Right kidney (tissue), 1 donor: ENCODE measurements around the gene FAM174B.

Source experiments
- DNase-seq: peaks from one replicate; pipeline ENCODE4 v3.0.0-alpha.2; 2016

FAM174B gene

DNA sequence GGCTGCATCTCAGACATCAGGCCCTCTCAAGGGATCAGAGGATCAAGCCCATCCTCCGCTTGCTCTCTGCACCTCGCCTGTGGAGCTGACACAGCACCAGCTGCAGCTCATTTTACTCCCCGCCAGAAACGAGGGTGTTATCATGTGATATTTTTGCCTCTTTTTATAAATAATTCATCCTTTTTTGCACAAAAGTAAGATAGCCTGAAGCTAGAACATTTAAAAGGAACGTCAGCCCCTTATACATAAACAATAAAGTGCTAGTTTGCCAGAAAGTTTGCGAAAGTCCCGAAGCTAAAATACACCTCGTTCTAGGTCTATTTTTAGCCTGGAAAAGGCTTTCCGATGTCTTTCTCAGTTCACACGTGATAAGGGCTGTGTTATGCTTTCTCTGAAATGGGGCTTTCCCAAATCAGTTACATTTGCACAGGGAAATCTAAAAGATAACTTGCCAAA lies 9.6 kb upstream of the FAM174B start:
- DNase-seq, result no peak

DNA sequence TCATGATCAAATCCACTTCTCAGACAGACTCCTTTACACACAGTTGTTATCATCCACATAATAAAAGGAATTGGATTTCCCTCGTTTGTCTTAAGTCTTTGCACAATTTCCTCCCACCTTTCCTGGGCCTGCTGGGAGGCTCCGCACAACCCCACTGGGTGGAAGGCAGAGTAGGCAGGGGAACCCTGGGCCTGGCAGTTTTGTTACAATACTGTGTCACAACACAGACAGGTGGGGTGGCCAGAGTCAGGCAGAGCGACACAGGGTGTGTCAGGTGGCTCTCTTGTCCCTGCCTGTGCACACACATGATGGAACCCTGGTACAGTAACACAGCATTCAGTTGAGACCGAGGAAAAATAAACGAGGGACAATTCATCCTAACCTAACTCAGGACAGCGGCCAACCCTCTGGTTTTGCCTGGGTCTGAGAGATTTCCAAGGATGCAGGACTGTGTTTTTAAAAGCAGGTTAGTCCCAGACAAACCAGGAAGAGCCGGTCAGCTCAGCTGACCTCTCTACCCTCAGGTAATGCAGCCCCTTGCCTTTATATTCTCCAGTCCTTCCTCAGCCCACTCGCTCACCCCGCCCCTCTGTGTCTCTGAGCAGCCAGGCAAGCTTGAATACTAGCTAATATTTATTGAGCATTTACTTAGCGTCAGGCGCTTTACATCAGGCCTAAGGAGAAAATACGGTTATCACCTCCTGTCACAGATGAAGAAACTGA lies 8.8 kb upstream of the FAM174B start:
- no peak for DNase-seq

DNA sequence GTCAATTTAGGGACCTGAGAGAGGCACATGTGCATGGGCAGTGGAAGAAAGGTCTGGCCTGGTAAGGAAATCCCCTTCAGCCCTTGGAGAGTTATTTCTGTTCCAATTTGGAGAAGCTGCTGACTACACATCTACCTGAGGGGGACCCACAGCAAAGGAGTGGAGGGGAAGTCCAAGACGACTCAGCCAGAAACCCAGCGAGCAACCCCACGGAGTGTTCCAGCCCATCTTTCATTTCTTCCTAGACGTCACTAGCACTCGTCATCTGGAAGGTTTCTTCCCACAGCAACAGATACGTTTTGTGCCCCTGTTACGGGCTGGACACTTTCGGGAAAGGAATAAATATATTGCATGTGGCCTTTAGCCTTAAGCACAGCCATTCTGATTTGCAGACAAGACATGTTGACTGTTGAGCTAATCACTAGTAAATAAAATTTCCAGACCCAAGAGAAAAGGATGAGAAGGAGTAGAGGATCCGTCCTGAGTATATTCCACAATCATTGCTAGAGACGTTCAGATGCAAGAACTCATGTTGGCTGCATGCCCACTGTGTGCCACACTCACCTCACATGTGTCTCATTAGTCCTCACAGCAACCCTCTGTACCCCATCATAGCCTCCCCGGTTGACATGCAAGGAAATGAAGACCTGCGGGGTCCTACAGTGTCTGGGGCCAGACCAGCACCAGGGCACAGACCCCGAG lies 7.8 kb upstream of the FAM174B start:
- no peak for DNase-seq

DNA sequence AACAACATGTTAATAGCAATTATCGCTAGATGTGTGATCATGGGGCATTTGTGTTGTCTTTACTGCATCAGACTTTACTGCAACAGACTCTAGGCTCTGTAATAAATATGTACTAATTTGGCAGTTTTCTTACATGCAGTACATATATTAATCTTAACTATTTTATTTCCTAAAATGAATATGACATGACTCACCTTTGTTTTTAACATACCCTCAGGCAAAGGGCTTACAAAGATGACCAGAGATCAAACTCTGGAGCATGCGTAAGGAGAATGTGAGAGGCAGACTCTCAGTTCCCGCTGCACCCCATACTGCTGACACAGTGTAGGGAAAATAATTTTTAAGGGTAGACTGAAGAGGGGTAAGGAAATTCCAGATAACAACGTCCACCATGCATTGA lies 7.2 kb upstream of the FAM174B start:
- no peak for DNase-seq

DNA sequence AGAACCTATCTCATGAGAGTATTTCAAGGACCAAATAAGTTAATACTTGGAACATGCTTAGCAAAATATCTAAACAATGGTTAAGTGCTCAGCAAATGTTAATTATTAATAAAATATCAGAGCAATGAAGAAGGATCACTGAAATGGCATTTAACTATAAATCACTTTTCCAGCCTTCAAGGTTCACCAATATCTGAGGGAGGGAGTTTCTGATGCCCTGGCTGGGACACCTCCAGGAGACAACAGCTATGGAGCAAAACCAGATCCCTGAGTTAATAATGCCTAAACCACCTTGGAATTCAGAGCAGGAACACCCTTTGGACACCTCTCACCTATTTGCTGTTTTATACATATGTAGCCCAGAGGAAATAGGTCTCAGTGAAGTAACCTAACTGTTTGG lies 6.4 kb upstream of the FAM174B start:
- no peak for DNase-seq

DNA sequence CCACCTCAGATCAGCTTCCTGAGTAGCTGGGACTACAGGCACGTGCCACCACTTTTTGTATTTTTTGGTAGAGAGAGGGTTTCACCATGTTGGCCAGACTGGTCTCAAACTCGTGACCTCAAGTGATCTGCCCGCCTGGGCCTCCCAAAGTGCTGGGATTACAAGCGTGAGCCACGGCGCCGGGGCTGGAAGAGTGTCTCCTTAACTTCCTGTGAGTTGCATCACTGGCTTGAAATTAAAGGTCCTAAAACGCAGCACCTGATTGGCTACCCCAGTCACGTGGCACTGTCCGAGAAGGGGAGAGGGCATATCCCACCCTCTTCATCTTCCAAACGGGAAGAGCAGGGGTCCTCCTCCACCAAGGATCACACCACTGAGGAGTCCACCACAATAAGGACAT lies 5.5 kb upstream of the FAM174B start:
- no peak for DNase-seq

DNA sequence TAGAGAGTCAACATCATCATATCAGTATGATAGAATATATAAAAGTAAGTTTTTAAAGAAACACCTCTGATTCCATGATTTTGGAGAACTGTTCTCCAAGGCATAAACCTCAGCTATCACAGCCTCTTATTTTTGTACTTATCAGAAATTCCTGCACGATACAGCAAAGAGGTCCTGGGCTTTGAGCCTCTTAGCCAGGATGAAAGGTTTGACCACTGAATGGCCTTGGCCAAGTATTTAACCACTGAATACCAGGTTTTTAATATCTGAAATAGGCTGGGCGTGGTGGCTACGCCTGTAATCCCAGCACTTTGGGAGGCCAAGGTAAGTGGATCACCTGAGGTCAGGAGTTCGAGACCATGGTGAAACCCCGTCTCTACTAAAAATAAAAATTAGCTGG lies 1.9 kb upstream of the FAM174B start:
- no peak for DNase-seq

DNA sequence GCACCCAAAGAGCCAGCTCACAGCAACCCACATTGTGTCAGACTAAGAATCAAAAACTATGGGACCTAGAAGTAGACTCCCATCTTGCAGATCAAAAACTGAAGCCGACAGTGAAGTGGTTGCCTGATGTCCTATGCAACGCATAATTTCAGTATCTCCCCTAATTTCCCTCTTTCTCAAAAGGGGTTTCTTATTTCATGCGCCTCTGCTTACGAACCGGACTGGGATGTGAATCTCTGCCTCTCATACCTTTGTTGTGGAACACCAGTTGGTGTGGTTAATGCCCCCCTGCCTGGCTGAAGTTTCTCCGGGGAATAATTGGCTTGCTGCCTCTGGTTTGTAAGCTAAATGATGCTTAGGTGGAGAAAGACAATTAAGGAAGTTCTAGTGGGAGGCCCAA lies 514 bp upstream of the FAM174B start:
- no peak for DNase-seq

DNA sequence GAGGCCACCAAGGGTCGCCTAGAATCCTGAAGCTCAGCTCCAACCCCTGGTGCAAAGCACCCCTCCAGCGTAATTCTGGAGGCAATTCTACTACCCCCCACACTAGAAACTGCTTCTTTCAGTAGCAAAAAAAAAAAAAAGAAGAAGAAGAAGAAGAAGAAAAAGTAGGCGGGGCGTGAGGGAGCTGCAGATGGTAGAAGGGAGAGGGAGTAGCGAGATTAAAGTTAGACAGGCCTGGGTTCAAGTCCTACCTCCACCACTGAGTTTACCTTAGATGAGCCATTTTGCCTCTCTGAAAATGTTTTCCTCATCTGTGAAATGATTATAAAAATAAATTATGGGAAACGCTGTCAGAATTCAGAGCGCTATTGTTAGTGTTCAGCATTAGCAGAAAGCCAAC lies 913 bp downstream of the FAM174B start:
- DNase-seq, result no peak

DNA sequence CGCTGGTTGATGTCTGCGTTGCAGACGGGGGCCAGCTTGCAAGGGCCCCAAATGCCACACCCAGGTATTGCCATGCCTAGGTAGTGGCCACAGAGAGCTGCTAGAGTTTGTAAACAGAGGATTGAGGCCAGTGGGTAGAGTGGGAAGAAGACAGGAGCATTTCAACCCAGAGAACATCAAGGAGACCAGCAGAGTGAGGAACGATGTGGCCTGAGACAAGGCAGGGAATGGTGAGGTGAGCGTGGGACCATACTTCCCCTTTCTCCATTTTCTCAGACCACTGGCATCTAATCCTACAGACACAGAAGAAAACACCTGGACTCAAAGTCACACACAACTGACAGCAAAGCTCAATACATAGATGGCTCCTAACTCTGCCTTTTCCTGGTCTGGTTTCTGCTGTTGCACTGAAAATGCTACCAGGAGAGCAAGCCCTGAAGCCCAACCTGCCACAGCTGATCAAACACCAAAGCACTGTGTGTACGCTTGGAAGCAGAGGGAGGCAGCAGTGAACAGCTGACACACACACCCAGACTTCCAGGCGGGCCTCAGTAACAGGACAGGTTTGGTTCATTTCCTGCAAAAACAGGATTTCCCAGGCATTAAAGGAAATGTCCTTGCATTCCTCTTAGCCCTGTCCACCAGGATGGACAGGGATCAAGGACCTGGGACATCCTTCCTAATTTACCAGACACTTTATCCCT lies 1.6 kb downstream of the FAM174B start:
- peak; percentile 54 for DNase-seq

DNA sequence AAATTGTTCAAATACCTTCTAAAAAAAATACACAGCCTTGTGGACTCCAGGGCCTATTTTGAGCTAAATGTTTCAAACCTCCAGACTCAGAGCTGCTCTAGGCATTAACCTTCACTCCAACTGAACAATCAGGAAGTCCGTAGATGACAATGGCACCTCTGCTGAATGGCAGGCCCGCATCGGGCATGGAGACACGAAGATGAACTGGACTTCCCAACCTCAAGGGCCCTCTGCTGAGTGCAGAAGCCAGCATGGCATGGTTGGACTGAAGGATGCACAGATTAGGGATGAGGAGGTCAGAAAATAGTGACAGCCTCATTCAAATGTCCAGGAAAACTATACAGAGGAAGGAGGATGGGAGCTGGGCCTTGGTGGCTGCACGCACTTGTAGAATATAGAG lies 2.2 kb downstream of the FAM174B start:
- no peak for DNase-seq

DNA sequence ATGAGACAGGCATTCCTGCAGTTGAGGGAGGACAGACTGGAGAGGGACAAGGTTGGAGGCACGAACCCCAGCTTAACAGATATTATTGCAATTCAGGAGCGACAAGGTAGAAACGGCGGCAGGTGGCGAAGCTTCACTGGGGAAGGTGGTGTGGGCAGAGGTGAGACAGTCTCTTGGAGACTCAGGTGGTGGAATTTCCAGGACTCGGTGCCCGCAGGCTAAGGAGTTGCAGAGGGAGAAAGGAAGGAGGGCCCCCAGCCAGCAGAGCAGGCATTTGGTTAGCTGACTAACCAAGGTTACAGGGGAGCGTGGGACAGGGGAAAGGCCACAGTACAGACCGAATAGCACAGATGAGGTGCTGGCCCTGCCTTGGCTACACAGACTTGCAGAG lies 3.0 kb downstream of the FAM174B start:
- DNase-seq, result no peak

DNA sequence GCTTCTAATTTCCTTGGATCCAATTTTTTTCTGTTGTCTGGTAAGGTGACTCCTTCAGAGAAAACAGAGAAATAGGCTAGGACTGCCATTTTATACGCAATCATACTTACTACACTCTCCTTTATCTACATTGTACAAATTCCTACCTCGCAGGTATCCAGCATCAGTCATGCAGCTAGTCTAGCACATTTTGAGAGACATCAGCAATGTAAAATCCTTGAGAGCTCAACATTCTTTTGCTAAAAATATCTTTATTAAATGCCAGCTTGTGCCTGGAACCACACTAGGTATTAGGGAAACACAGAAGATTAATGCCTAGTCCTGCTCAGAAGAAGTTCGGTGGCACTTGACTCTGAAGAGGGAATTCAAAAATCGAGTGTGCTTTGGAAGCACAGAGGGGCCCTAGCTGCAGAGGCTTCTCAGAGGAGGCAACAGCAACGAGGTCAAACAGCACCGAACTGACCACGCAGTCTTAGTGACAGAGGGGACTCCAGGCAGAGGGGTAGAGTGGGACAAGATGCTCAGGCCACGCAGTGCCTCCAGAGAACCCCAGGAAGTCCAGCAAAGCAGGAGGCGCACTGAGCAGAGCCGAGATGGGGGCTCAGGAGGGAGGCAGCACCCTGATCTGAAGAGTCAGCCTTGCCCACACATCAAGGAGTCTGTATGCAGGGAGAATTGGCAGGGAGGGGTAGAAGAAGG lies 3.5 kb downstream of the FAM174B start:
- no peak for DNase-seq

DNA sequence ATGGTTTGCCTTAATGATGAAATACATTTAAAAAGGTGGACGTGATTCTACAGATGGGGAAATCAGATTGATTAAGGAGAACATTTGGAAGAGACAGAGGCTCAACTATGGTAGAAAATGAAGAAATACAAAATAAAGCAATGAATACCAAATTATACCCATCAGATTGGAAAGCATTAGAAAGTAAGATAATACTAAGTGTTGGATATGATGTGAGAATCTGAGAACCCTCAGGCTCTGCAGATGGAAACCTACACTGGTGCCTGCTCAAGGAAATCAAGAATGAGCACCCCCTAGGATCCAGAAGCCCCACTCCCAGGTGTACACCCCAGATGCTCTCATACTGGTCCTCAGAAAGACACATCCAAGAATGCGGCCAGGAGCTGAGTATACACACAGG lies 4.6 kb downstream of the FAM174B start:
- no peak for DNase-seq

DNA sequence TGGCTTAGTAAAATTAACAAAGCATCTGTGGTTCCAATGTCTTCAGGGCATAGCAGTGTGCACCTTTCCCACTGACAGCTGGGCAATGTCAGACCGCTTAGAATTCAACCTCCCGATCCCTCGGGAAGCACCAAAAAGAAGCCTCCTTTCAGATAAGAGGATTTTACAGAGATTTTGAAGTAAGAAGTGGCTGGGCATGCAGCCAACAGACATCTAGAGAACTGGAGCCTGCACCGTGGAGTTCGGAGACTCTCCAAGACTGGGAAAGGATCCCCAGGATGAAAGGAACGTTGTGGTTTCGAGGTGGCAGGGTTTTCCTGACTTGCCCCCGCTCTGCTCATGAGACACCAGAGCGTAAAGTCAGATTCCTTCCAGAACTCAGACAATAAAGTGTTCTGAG lies 5.3 kb downstream of the FAM174B start:
- no peak for DNase-seq

DNA sequence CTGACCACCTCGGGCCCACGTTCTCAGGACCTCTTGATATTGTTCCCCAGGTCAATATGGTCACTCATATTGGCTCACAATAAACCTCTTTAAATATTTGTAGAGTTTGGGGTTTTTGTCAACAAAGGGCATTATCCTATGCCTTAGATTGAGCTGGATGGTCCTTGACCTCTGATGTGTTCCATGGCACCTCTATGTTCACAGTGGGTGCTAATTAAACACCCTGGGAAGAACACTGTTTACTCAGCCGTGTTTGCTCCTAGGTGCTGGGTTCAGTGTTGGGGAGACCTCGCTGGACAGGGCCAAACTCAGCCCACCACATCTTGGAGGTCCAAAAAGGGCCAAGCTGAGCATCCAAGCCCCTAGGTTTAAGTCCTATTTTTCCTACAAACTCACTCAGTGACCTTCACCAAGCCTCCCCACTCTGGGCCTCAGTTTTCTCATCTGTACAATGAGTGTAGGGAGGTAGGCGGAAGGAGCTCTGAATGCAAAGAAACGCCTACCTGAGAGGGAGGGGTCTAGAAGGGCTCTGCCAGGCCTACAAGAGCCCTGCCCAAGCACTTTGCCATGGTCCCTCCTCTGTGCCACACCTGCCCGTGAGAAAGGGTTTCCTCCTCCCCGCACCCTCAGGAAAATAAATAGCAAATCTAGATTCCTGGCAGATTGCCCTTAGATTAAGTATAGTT lies 7.2 kb downstream of the FAM174B start:
- no peak for DNase-seq

DNA sequence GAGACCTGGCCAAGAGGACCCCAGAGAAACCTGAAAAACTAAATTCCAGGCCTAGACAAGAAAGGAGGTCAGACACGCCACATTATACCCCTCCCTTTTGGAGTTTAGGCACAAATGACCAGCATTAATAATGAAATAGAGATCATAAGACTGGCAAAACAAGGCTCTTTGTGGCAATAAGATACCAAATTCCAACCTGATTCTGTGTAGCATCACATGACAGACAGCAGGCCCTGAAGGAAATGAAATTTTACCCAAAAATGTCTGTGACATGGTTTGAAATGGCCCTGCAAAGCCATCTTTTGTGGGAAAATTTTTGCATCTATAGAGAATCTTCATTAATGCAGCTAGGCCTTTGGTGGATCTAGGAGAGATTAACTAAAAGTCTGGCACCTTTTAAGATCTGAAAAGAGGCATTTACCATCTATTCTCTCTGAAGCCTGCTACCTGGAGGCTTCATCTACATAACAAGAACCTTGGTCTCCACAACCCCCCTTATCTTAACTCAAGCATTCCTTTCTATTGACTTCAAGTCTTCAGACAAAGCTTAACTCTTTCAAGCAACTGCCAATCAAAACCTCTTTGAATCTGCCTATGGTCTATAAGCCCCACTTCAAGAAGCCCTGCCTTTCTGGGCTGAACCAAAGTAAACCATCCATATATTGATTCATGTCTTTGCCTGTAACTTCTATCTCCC lies 8.0 kb downstream of the FAM174B start:
- no peak for DNase-seq

DNA sequence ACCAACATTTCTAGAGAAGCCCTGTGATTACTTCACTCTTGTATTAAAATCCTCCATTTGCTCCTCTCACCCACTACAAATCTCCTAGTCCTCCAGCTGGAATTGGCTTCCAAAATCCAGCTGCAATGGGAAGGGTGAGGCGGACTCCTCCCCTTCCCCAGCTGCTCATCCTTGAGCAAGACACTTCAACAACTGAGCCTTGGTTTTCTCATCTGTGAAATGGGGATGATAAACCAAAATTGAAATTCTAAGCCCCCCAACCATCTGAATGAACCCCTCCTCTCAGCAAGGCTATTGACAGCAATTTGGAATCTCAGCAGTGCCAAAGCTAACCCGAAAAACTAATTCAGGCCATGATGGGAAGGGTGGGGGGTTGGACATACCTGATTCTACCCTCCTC lies 9.4 kb downstream of the FAM174B start:
- DNase-seq, result no peak

DNA sequence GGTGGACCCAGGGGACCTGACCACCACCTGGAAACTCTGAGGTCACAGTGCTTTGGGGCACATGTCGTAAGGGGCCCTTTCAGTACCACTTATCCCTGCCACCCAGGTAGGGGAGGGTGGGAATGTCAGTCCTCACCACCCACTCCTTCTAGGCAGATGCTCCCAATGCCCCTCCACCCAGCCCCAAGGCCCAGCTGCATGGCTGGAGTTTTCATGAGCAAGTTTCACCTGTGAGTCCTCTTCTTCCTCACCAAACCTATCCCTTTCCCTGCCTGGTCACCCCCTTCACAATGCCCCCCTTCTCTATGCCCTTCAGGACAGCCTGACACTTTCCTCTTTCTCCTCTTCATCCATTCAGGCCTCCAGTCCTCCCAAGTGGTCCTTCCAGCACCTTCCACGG lies 9.8 kb downstream of the FAM174B start:
- DNase-seq, result no peak

DNA sequence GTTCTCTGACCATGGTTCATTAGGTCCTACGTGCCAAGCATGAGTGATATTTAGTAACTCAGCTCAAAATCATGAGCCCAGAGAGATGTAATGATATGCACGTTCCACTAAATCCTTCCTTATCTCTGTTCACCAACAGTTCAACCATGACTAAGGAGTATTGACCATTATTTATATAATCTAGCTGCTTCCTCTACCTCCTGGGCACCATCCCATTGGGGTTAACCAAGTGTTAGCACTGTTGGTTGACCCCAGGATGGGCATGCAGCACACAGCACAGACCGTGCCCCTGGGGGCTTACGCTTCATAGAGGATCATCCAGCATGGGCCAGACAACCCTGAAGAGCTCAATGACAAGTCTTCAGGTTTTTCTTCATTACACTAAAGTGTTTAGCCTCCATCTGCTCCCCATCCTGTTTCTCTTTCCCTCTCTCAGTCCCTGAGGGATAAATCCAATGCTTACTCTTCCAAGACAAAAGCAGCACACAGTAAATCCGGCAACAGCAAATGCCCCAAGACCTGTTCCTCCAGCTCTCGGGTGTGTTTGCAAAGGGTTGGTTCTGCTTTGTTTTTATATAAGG lies 10.4 kb downstream of the FAM174B start:
- DNase-seq, result no peak
